ENCODE data around the gene DNAJC12. TPM values are rescaled to one million over a fixed set of nuclear protein-coding genes. Genes with fewer than 3 reads are reported as not detected.
"Not testable (repeated sequence)": the region's sequence is repeated elsewhere in the genome, so short reads cannot be mapped to it uniquely, and the experiment has no call there.

The DNAJC12 gene
- total RNA-seq, 3 donors from 2014 or later, result 0.96 to 49.8 (median 19.0) TPM

GRCh38 chr10:67785098-67785497 lies 52.9 kb downstream of the DNAJC12 start:
- intact Hi-C loops (cut with DNase I; ENCODE audit: low total_unique reads), result no loop called here
- no peaks in the 10 kb centered on the region for H3K36me3 ChIP-seq
- no peaks in the 10 kb centered on the region for H3K9me3 ChIP-seq
- no peaks in the 10 kb centered on the region for H3K4me1 ChIP-seq
- no peaks in the 10 kb centered on the region for H3K27me3 ChIP-seq
- no peak overlapping the region for H3K27ac ChIP-seq
- DNase-seq (ENCODE audit: low spot score in 2 of 2), result no peak
- no peak for TF ChIP-seq POLR2AphosphoS5 (IDR thresholded peaks at IDR 0.05)
- TF ChIP-seq POLR2A (IDR thresholded peaks at IDR 0.05), result no peak
- TF ChIP-seq CTCF (IDR thresholded peaks at IDR 0.05), result no peak
- no peak overlapping the region for H3K4me3 ChIP-seq

- Histone ChIP-seq H3K4me3 (no peak overlapping the region), H3K36me3 (no peaks in the 10 kb centered on the region), H3K27me3 (no peaks in the 10 kb centered on the region), H3K4me1 (no peaks in the 10 kb centered on the region), H3K9me3 (no peaks in the 10 kb centered on the region), H3K27ac (no peak overlapping the region)
- no peak for DNase-seq (ENCODE audit: low spot score in 2 of 2)
- intact Hi-C loops (cut with DNase I; ENCODE audit: low total_unique reads), result no loop called here
- no peak for TF ChIP-seq POLR2A (IDR thresholded peaks at IDR 0.05)
These were observed 53.5 kb downstream of the DNAJC12 start for GRCh38 chr10:67784474-67784873.

GRCh38 chr10:67783606-67784294 lies 54.2 kb downstream of the DNAJC12 start:
- Histone ChIP-seq H3K27me3 (no peaks in the 10 kb centered on the region), H3K4me1 (no peaks in the 10 kb centered on the region), H3K9me3 (no peaks in the 10 kb centered on the region), H3K27ac (no peak overlapping the region), H3K4me3 (no peak overlapping the region), H3K36me3 (no peaks in the 10 kb centered on the region)
- intact Hi-C loops (cut with DNase I; ENCODE audit: low total_unique reads), result no loop called here
- TF ChIP-seq CTCF (IDR thresholded peaks at IDR 0.05) (no peak), POLR2A (IDR thresholded peaks at IDR 0.05) (no peak), POLR2AphosphoS5 (IDR thresholded peaks at IDR 0.05) (no peak)
- no peak for DNase-seq (ENCODE audit: low spot score in 2 of 2)

- intact Hi-C loops (cut with DNase I; ENCODE audit: low total_unique reads), result no loop called here
- Histone ChIP-seq H3K9me3 (no peaks in the 10 kb centered on the region), H3K4me3 (no peak overlapping the region)
These were observed 55.5 kb downstream of the DNAJC12 start for GRCh38 chr10:67782530-67782929.

GRCh38 chr10:67780759-67781538 lies 57.0 kb downstream of the DNAJC12 start:
- no peak for TF ChIP-seq CTCF (IDR thresholded peaks at IDR 0.05)
- no peak overlapping the region for H3K4me3 ChIP-seq
- no peaks in the 10 kb centered on the region for H3K36me3 ChIP-seq
- no peaks in the 10 kb centered on the region for H3K9me3 ChIP-seq
- no peaks in the 10 kb centered on the region for H3K27me3 ChIP-seq
- DNase-seq (ENCODE audit: low spot score in 2 of 2), result no peak
- no peaks in the 10 kb centered on the region for H3K4me1 ChIP-seq
- no peak overlapping the region for H3K27ac ChIP-seq
- intact Hi-C loops (cut with DNase I; ENCODE audit: low total_unique reads), result no loop called here

More at GRCh38 chr10:67782530-67782929, 55.5 kb downstream of the DNAJC12 start:
- TF ChIP-seq POLR2A (IDR thresholded peaks at IDR 0.05) (no peak), CTCF (IDR thresholded peaks at IDR 0.05) (no peak), POLR2AphosphoS5 (IDR thresholded peaks at IDR 0.05) (no peak)
- Histone ChIP-seq H3K27ac (no peak overlapping the region), H3K4me1 (no peaks in the 10 kb centered on the region), H3K36me3 (no peaks in the 10 kb centered on the region), H3K27me3 (no peaks in the 10 kb centered on the region)
- DNase-seq (ENCODE audit: low spot score in 2 of 2), result no peak

- H3K27ac ChIP-seq; H3K4me3 ChIP-seq; DNase-seq (ENCODE audit: low spot score in 2 of 2); H3K27me3 ChIP-seq; intact Hi-C loops (cut with DNase I; ENCODE audit: low total_unique reads); H3K4me1 ChIP-seq; H3K9me3 ChIP-seq; H3K36me3 ChIP-seq: not testable (repeated sequence)
These were observed 57.8 kb downstream of the DNAJC12 start for GRCh38 chr10:67780204-67780621.
